PFSK-1 (cell line): ENCODE data around the gene HERC5.

ENCODE experiments used
- FOXP2 ChIP-seq: optimal IDR thresholded peaks from 2 replicates; pipeline ENCODE3; 2011; ENCODE audit warnings: borderline replicate concordance, control low read depth, inconsistent platforms; ENCODE audit not compliant: insufficient read depth; ENCODE audit errors: extremely low read length, extremely low read depth
- POLR2AphosphoS5 ChIP-seq: IDR thresholded peaks from 2 replicates; pipeline ENCODE4 v1.6.1; 2012; ENCODE audit warnings: low read depth, mild to moderate bottlenecking, control low read depth, low read length, moderate library complexity
- REST ChIP-seq, 2 experiments: IDR thresholded peaks; 2 replicates each; pipeline versions ENCODE4 v1.6.1 to v1.8.0; 2011 to 2012; ENCODE audit warnings: low read depth in 2 of 2, low read length in 2 of 2, control low read depth in 1 of 2, inconsistent platforms in 1 of 2, mild to moderate bottlenecking in 1 of 2, moderate library complexity in 1 of 2; ENCODE audit not compliant: insufficient read depth in 1 of 2
- SIN3A ChIP-seq: IDR thresholded peaks from 2 replicates; pipeline ENCODE4 v1.6.1; 2012; ENCODE audit warnings: mild to moderate bottlenecking, low read length, moderate library complexity, borderline replicate concordance; ENCODE audit not compliant: insufficient read depth
- TAF1 ChIP-seq: IDR thresholded peaks from 2 replicates; pipeline ENCODE4 v1.6.1; 2012; ENCODE audit warnings: low read length, control low read depth, borderline replicate concordance; ENCODE audit not compliant: insufficient read depth

HERC5 gene

GRCh38 chr4:88489100-88489761 is 32.3 kb downstream of the HERC5 start:
- TF ChIP-seq TAF1 (no peak), FOXP2 (no peak), REST (IDR thresholded peaks at IDR 0.05; ENCODE audit: insufficient read depth in 1 of 2, low read depth in 2 of 2, low read length in 2 of 2) (no peak), SIN3A (no peak), POLR2AphosphoS5 (no peak)

- TF ChIP-seq REST (IDR thresholded peaks at IDR 0.05; ENCODE audit: insufficient read depth in 1 of 2, low read depth in 2 of 2, low read length in 2 of 2) (no peak), POLR2AphosphoS5 (no peak), TAF1 (no peak), SIN3A (no peak), FOXP2 (no peak)
Measured at GRCh38 chr4:88497859-88498409, 41.0 kb downstream of the HERC5 start.

GRCh38 chr4:88503344-88503743 is 46.4 kb downstream of the HERC5 start:
- TF ChIP-seq REST (IDR thresholded peaks at IDR 0.05; ENCODE audit: insufficient read depth in 1 of 2, low read depth in 2 of 2, low read length in 2 of 2) (no peak), FOXP2 (no peak), TAF1 (no peak), POLR2AphosphoS5 (no peak), SIN3A (no peak)

GRCh38 chr4:88511236-88511635 is 54.3 kb downstream of the HERC5 start:
- TF ChIP-seq REST (IDR thresholded peaks at IDR 0.05; ENCODE audit: insufficient read depth in 1 of 2, low read depth in 2 of 2, low read length in 2 of 2) (no peak), POLR2AphosphoS5 (no peak), SIN3A (no peak), TAF1 (no peak), FOXP2 (no peak)
